K562 (cell line): ENCODE measurements around the gene STK11.

Experiments used
- AFF4 ChIP-seq: sonication (generic); formaldehyde crosslinking; IDR thresholded peaks from 2 replicates; pipeline ENCODE4 v1.8.0; 2023; ENCODE audit warnings: mild to moderate bottlenecking, missing genetic modification reagents
- EP300 ChIP-seq: IDR thresholded peaks from 2 replicates; pipeline ENCODE4 v1.6.1; 2012; ENCODE audit warnings: low read length, improper control_type of control experiment
- EZH2 ChIP-seq: IDR thresholded peaks from 2 replicates; pipeline ENCODE4 v1.6.1; 2012; ENCODE audit warnings: low read depth, mild to moderate bottlenecking, inconsistent platforms, low read length, borderline replicate concordance
- PCBP2 ChIP-seq: fragments of 200-400 bp; formaldehyde crosslinking; IDR thresholded peaks from 2 replicates; pipeline ENCODE4 v1.6.1; 2018; ENCODE audit warnings: low read length, low read depth, mild to moderate bottlenecking, moderate library complexity; ENCODE audit not compliant: poor library complexity, severe bottlenecking
- POLR2AphosphoS5 ChIP-seq: IDR thresholded peaks from 2 replicates; pipeline ENCODE4 v1.6.1; 2011; ENCODE audit warnings: mild to moderate bottlenecking, low read depth, low read length, moderate library complexity; ENCODE audit not compliant: control insufficient read depth, insufficient read depth
- SMC3 ChIP-seq: conservative IDR thresholded peaks from 2 replicates; pipeline ENCODE4 v1.6.1; 2011; ENCODE audit warnings: low read depth, low read length, improper control_type of control experiment; ENCODE audit not compliant: insufficient read depth
- TAF1 ChIP-seq: IDR thresholded peaks from 2 replicates; pipeline ENCODE4 v1.6.1; 2011; ENCODE audit warnings: mild to moderate bottlenecking, low read length, moderate library complexity; ENCODE audit not compliant: insufficient read depth, control insufficient read depth, severe bottlenecking; ENCODE audit errors: extremely low read depth
- ZBTB49 ChIP-seq: sonication (generic); formaldehyde crosslinking; IDR thresholded peaks from 2 replicates; pipeline ENCODE4 v1.8.0; 2022; ENCODE audit warnings: missing genetic modification reagents, mild to moderate bottlenecking, borderline replicate concordance

GRCh38 chr19:1272423-1273262 is 67.1 kb downstream of the STK11 start:
- TF ChIP-seq TAF1 (no peak), EZH2 (no peak), EP300 (no peak), POLR2AphosphoS5 (no peak), PCBP2 (no peak), AFF4 (no peak), SMC3 (no peak), ZBTB49 (CRISPR knock-in tag) (no peak)
